H9 (cell line): ENCODE measurements around the gene ACTR2. TPM values are rescaled to one million over a fixed set of nuclear protein-coding genes. Genes with fewer than 3 reads are reported as not detected.

Experiments used
- DNase-seq: peaks from one replicate; pipeline ENCODE4 v3.0.0-alpha.2; 2017
- H2AFZ ChIP-seq: one replicate; pipeline ENCODE4 v1.6.1; 2013; ENCODE audit warnings: mild to moderate bottlenecking, low read length, control low read depth, moderate library complexity
- H2AK5ac ChIP-seq: 2 replicates; pipeline ENCODE4 v1.6.1; 2013; ENCODE audit warnings: low read length, control low read depth, mixed read lengths; ENCODE audit not compliant: insufficient read length
- H2BK120ac ChIP-seq: one replicate; pipeline ENCODE4 v1.6.1; 2013; ENCODE audit warnings: low read depth, mild to moderate bottlenecking, low read length, control low read depth, inconsistent platforms; ENCODE audit not compliant: poor library complexity, severe bottlenecking
- H2BK12ac ChIP-seq: 2 replicates; pipeline ENCODE4 v1.6.1; 2013; ENCODE audit warnings: low read length, control low read depth, mixed read lengths, low read depth; ENCODE audit not compliant: insufficient read length
- H2BK15ac ChIP-seq: 2 replicates; pipeline ENCODE4 v1.6.1; 2013; ENCODE audit warnings: low read depth, low read length, control low read depth
- H2BK20ac ChIP-seq: one replicate; pipeline ENCODE4 v1.6.1; 2013; ENCODE audit warnings: low read depth, mild to moderate bottlenecking, low read length, control low read depth, inconsistent platforms; ENCODE audit not compliant: poor library complexity, severe bottlenecking
- H2BK5ac ChIP-seq: 2 replicates; pipeline ENCODE4 v1.6.1; 2013; ENCODE audit warnings: low read length, control low read depth, mixed read lengths; ENCODE audit not compliant: insufficient read length
- H3K14ac ChIP-seq: 2 replicates; pipeline ENCODE4 v1.6.1; 2013; ENCODE audit warnings: low read length, control low read depth; ENCODE audit not compliant: insufficient read depth
- H3K18ac ChIP-seq: 2 replicates; pipeline ENCODE4 v1.6.1; 2013; ENCODE audit warnings: low read depth, mild to moderate bottlenecking, mixed read lengths, low read length, control low read depth; ENCODE audit not compliant: insufficient read length
- H3K23ac ChIP-seq: 2 replicates; pipeline ENCODE4 v1.6.1; 2013; ENCODE audit warnings: low read length, control low read depth, mixed read lengths, low read depth; ENCODE audit not compliant: insufficient read length
- H3K23me2 ChIP-seq: 2 replicates; pipeline ENCODE4 v1.6.1; 2013; ENCODE audit warnings: low read depth, mild to moderate bottlenecking, mixed read lengths, low read length, control low read depth; ENCODE audit not compliant: insufficient read length, poor library complexity, severe bottlenecking
- H3K27ac ChIP-seq: 2 replicates; pipeline ENCODE4 v1.5.1; 2013; ENCODE audit warnings: low read length, control low read depth, mixed read lengths, low read depth; ENCODE audit not compliant: insufficient read length
- H3K27me3 ChIP-seq: 2 replicates; pipeline ENCODE4 v1.6.1; 2013; ENCODE audit warnings: low read length, control low read depth, inconsistent platforms; ENCODE audit not compliant: insufficient read depth
- H3K4ac ChIP-seq: 2 replicates; pipeline ENCODE4 v1.6.1; 2013; ENCODE audit warnings: low read depth, mild to moderate bottlenecking, control low read depth, inconsistent platforms, low read length, moderate library complexity
- H3K4me1 ChIP-seq: 2 replicates; pipeline ENCODE4 v1.6.1; 2013; ENCODE audit warnings: low read length, control low read depth, inconsistent platforms; ENCODE audit not compliant: insufficient read depth
- H3K4me2 ChIP-seq: 2 replicates; pipeline ENCODE4 v1.6.1; 2013; ENCODE audit warnings: low read length, control low read depth, mixed read lengths; ENCODE audit not compliant: insufficient read length, insufficient read depth
- H3K56ac ChIP-seq: 2 replicates; pipeline ENCODE4 v1.6.1; 2013; ENCODE audit warnings: low read depth, mild to moderate bottlenecking, mixed read lengths, low read length, control low read depth; ENCODE audit not compliant: insufficient read length
- H3K79me1 ChIP-seq: 2 replicates; pipeline ENCODE4 v1.6.1; 2013; ENCODE audit warnings: low read depth, mild to moderate bottlenecking, moderate library complexity, low read length, control low read depth, inconsistent platforms; ENCODE audit not compliant: insufficient read depth, poor library complexity, severe bottlenecking
- H3K79me2 ChIP-seq: 2 replicates; pipeline ENCODE4 v1.6.1; 2013; ENCODE audit warnings: low read length, control low read depth, inconsistent platforms; ENCODE audit not compliant: insufficient read depth
- H3K9ac ChIP-seq: 2 replicates; pipeline ENCODE4 v1.6.1; 2013; ENCODE audit warnings: low read length, control low read depth, mixed read lengths; ENCODE audit not compliant: insufficient read length; ENCODE audit errors: extremely low read depth
- H3K9me3 ChIP-seq: one replicate; pipeline ENCODE4 v1.6.1; 2013; ENCODE audit warnings: low read depth, low read length, inconsistent platforms; ENCODE audit not compliant: control insufficient read depth
- H3T11ph ChIP-seq: one replicate; pipeline ENCODE4 v1.6.1; 2013; ENCODE audit warnings: mild to moderate bottlenecking, low read length, control low read depth, inconsistent platforms
- H4K20me1 ChIP-seq: one replicate; pipeline ENCODE4 v1.6.1; 2013; ENCODE audit not compliant: control insufficient read depth, insufficient read length, insufficient read depth
- H4K5ac ChIP-seq: 2 replicates; pipeline ENCODE4 v1.6.1; 2013; ENCODE audit warnings: low read depth, mild to moderate bottlenecking, mixed read lengths, low read length, control low read depth; ENCODE audit not compliant: insufficient read length
- H4K8ac ChIP-seq: replicated peaks from 2 replicates; pipeline ENCODE4 v1.6.1; 2013; ENCODE audit warnings: low read length, control low read depth, mixed read lengths, low read depth; ENCODE audit not compliant: insufficient read length
- H4K91ac ChIP-seq: 2 replicates; pipeline ENCODE4 v1.6.1; 2013; ENCODE audit warnings: low read depth, mild to moderate bottlenecking, moderate library complexity, mixed read lengths, low read length, control low read depth; ENCODE audit not compliant: insufficient read length
- H3K27ac Mint-ChIP-seq, 3 experiments: 2 replicates in 2 of 3; 3 replicates in 1 of 3; pipeline ENCODE4 v1.8.0; 2020 to 2021; ENCODE audit warnings: mixed read lengths in 3 of 3, mild to moderate bottlenecking in 1 of 3, moderate library complexity in 1 of 3
- H3K27me3 Mint-ChIP-seq: 2 replicates; pipeline ENCODE4 v1.8.0; 2021; ENCODE audit warnings: low read depth, mild to moderate bottlenecking, moderate library complexity, mixed read lengths
- H3K36me3 Mint-ChIP-seq, 3 experiments: 2 replicates in 2 of 3; 3 replicates in 1 of 3; pipeline ENCODE4 v1.8.0; 2020 to 2021; ENCODE audit warnings: low read depth in 3 of 3, mixed read lengths in 3 of 3; ENCODE audit not compliant: insufficient read depth in 1 of 3
- H3K4me1 Mint-ChIP-seq, 2 experiments: 2 replicates each; pipeline ENCODE4 v1.8.0; 2020; ENCODE audit warnings: mixed read lengths in 2 of 2
- H3K4me3 Mint-ChIP-seq, 2 experiments: 2 replicates in 1 of 2; 3 replicates in 1 of 2; pipeline ENCODE4 v1.8.0; 2020 to 2021; ENCODE audit warnings: mild to moderate bottlenecking in 2 of 2, mixed read lengths in 2 of 2, moderate library complexity in 1 of 2
- H3K9me3 Mint-ChIP-seq, 2 experiments: 2 replicates in 1 of 2; 3 replicates in 1 of 2; pipeline ENCODE4 v1.8.0; 2020; ENCODE audit warnings: mild to moderate bottlenecking in 2 of 2, mixed read lengths in 2 of 2, moderate library complexity in 1 of 2
- WGBS: extraction: QIAGEN DNeasy Blood & Tissue Kit; methylation state at CpG from one replicate; pipeline ENCODE4 v1.1.7; 2013; ENCODE audit warnings: missing lambda C conversion rate, low lambda C conversion rate, mixed read lengths; ENCODE audit not compliant: insufficient read length; ENCODE audit errors: extremely low coverage; 5-methylcytosine and 5-hydroxymethylcytosine counted together
- total RNA-seq: library from RNA; stranded (reverse); gene quantifications from 2 replicates; pipeline ENCODE4 v1.2.1, GENCODE V29; 2021
- TF ChIP-seq, protein P1 (sequence below): fragments of 200-600 bp; sonication (generic); conservative IDR thresholded peaks from 3 replicates; pipeline ENCODE4 v1.8.0; 2021; ENCODE audit warnings: antibody characterized with exemption, mild to moderate bottlenecking

ACTR2 gene
- total RNA-seq, 1 experiment from 2014 or later: 176 TPM

- no CpG with 5 or more reads among the region's 7 CpGs for WGBS
- Mint-ChIP-seq H3K4me1 (peaks cover 10 to 11% of the 10 kb centered on the region in 2 experiments), H3K4me3 (no peak overlapping the region), H3K27me3 (peaks cover 8% of the 10 kb centered on the region), H3K9me3 (no peaks in the 10 kb centered on the region), H3K36me3 (peaks cover 8 to 55% (median 35%) of the 10 kb centered on the region in 3 experiments; a peak in 6 of 7 replicates), H3K27ac (no peak overlapping the region)
- no peak overlapping the region for H2BK20ac ChIP-seq
- no peak overlapping the region for H2BK15ac ChIP-seq
- H3K9me3 ChIP-seq: no peaks in the 10 kb centered on the region
- H4K5ac ChIP-seq: no peak overlapping the region
- no peak overlapping the region for H2AK5ac ChIP-seq
- H4K8ac ChIP-seq: no peak overlapping the region
- no peak overlapping the region for H3K14ac ChIP-seq
- H2BK120ac ChIP-seq: no peak overlapping the region
- H3K27me3 ChIP-seq: no peaks in the 10 kb centered on the region
- H2AFZ ChIP-seq: no peak overlapping the region
- no peaks in the 10 kb centered on the region for H4K20me1 ChIP-seq
- no peak overlapping the region for H2BK12ac ChIP-seq
- no peak overlapping the region for H3K4me2 ChIP-seq
- H3T11ph ChIP-seq: no peak overlapping the region
- no peaks in the 10 kb centered on the region for H3K23me2 ChIP-seq
- no peak overlapping the region for H4K91ac ChIP-seq
- no peaks in the 10 kb centered on the region; the same call in 1 of the 2 replicates for H3K4me1 ChIP-seq
- no peaks in the 10 kb centered on the region for H3K79me2 ChIP-seq
- no peak overlapping the region for H3K18ac ChIP-seq
- no peak overlapping the region for H3K23ac ChIP-seq
- no peak overlapping the region for H3K4ac ChIP-seq
- H3K79me1 ChIP-seq: no peaks in the 10 kb centered on the region
- H3K27ac ChIP-seq: no peak overlapping the region
- no peak for DNase-seq
- TF ChIP-seq, protein P1, sequence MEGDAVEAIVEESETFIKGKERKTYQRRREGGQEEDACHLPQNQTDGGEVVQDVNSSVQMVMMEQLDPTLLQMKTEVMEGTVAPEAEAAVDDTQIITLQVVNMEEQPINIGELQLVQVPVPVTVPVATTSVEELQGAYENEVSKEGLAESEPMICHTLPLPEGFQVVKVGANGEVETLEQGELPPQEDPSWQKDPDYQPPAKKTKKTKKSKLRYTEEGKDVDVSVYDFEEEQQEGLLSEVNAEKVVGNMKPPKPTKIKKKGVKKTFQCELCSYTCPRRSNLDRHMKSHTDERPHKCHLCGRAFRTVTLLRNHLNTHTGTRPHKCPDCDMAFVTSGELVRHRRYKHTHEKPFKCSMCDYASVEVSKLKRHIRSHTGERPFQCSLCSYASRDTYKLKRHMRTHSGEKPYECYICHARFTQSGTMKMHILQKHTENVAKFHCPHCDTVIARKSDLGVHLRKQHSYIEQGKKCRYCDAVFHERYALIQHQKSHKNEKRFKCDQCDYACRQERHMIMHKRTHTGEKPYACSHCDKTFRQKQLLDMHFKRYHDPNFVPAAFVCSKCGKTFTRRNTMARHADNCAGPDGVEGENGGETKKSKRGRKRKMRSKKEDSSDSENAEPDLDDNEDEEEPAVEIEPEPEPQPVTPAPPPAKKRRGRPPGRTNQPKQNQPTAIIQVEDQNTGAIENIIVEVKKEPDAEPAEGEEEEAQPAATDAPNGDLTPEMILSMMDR: no peak
- H3K9ac ChIP-seq: no peak overlapping the region
- H2BK5ac ChIP-seq: no peak overlapping the region
- no peak overlapping the region for H3K56ac ChIP-seq
Measured at GRCh38 chr2:65263986-65264385, 36.4 kb downstream of the ACTR2 start.
